ENCODE data around the gene SIL1.

GRCh38 chr5:138927979-138928378 is 270.2 kb downstream of the SIL1 start:
- TF ChIP-seq POLR2AphosphoS5 (IDR thresholded peaks at IDR 0.05; ENCODE audit: low read depth, low read length): no peak
- no peak for TF ChIP-seq POLR2A (IDR thresholded peaks at IDR 0.05; ENCODE audit: low read depth, low read length)
- TF ChIP-seq TAF1 (IDR thresholded peaks at IDR 0.05; ENCODE audit: borderline replicate concordance, low read depth, low read length): no peak
